SK-N-SH treated with all-trans-retinoic acid at 6 μM for 48 hours (cell line): ENCODE results near the gene MYO15B.

ENCODE experiments used
- ATAC-seq: fragments of 200-7000 bp; cut with Tn5 transposase; 3 replicates; pipeline ENCODE4 v1.9.1; 2020; ENCODE audit warnings: mild to moderate bottlenecking, moderate library complexity
- ARNTL ChIP-seq: fragments of 450-650 bp; formaldehyde crosslinking; IDR thresholded peaks from 2 replicates; pipeline ENCODE4 v1.5.0; 2020; ENCODE audit warnings: low read depth, mild to moderate bottlenecking, moderate library complexity, borderline replicate concordance
- CSDC2 ChIP-seq: fragments of 250-450 bp; sonication (Bioruptor Pico); IDR thresholded peaks from 2 replicates; pipeline ENCODE4 v1.5.0; 2020; ENCODE audit warnings: mild to moderate bottlenecking, moderate library complexity
- CSRNP3 ChIP-seq: fragments of 250-450 bp; sonication (Bioruptor Pico); IDR thresholded peaks from 2 replicates; pipeline ENCODE4 v1.5.1; 2021; ENCODE audit warnings: mild to moderate bottlenecking, moderate library complexity
- ESRRG ChIP-seq: fragments of 250-450 bp; sonication (Bioruptor Pico); IDR thresholded peaks from 2 replicates; pipeline ENCODE4 v1.6.1; 2021; ENCODE audit warnings: mild to moderate bottlenecking
- GLIS3 ChIP-seq: fragments of 250-450 bp; sonication (Bioruptor Pico); IDR thresholded peaks from 2 replicates; pipeline ENCODE4 v1.5.0; 2020; ENCODE audit warnings: mild to moderate bottlenecking, moderate library complexity
- ISL1 ChIP-seq: fragments of 250-450 bp; sonication (Bioruptor Pico); IDR thresholded peaks from 2 replicates; pipeline ENCODE4 v2.1.2; 2022; ENCODE audit warnings: mild to moderate bottlenecking, moderate library complexity
- OSR1 ChIP-seq: fragments of 250-450 bp; sonication (Bioruptor Pico); IDR thresholded peaks from 2 replicates; pipeline ENCODE4 v1.8.0; 2022; ENCODE audit warnings: moderate library complexity, mild to moderate bottlenecking, inconsistent platforms
- PATZ1 ChIP-seq: fragments of 250-450 bp; sonication (Bioruptor Pico); IDR thresholded peaks from 2 replicates; pipeline ENCODE4 v1.8.0; 2020; ENCODE audit warnings: mild to moderate bottlenecking, moderate library complexity, borderline replicate concordance
- PPARA ChIP-seq: fragments of 250-450 bp; sonication (Bioruptor Pico); IDR thresholded peaks from 2 replicates; pipeline ENCODE4 v1.5.0; 2020; ENCODE audit warnings: mild to moderate bottlenecking, borderline replicate concordance
- RARB ChIP-seq: fragments of 250-450 bp; sonication (Bioruptor Pico); IDR thresholded peaks from 2 replicates; pipeline ENCODE4 v1.8.0; 2021; ENCODE audit warnings: mild to moderate bottlenecking, moderate library complexity
- SNAI2 ChIP-seq: fragments of 250-450 bp; sonication (Bioruptor Pico); IDR thresholded peaks from 2 replicates; pipeline ENCODE4 v1.5.0; 2020; ENCODE audit warnings: mild to moderate bottlenecking, moderate library complexity
- TCF4 ChIP-seq: fragments of 250-450 bp; sonication (Bioruptor Pico); IDR thresholded peaks from 2 replicates; pipeline ENCODE4 v1.8.0; 2021; ENCODE audit warnings: mild to moderate bottlenecking, moderate library complexity, borderline replicate concordance
- TOX ChIP-seq: fragments of 250-450 bp; sonication (Bioruptor Pico); IDR thresholded peaks from 2 replicates; pipeline ENCODE4 v1.8.0; 2021; ENCODE audit warnings: mild to moderate bottlenecking, moderate library complexity, borderline replicate concordance
- TSHZ2 ChIP-seq: fragments of 250-450 bp; sonication (Bioruptor Pico); IDR thresholded peaks from 2 replicates; pipeline ENCODE4 v1.5.0; 2020; ENCODE audit warnings: mild to moderate bottlenecking, moderate library complexity
- ZC3H10 ChIP-seq: fragments of 250-450 bp; sonication (Bioruptor Pico); IDR thresholded peaks from 2 replicates; pipeline ENCODE4 v1.5.1; 2021; ENCODE audit warnings: mild to moderate bottlenecking, moderate library complexity
- ZFP3 ChIP-seq: fragments of 250-450 bp; sonication (Bioruptor Pico); IDR thresholded peaks from 2 replicates; pipeline ENCODE4 v1.5.0; 2020; ENCODE audit warnings: mild to moderate bottlenecking, moderate library complexity
- ZFP30 ChIP-seq: fragments of 450-650 bp; formaldehyde crosslinking; IDR thresholded peaks from 2 replicates; pipeline ENCODE4 v1.5.0; 2022; ENCODE audit warnings: mild to moderate bottlenecking, moderate library complexity
- ZNF70 ChIP-seq: fragments of 450-650 bp; formaldehyde crosslinking; IDR thresholded peaks from 2 replicates; pipeline ENCODE4 v1.5.0; 2020; ENCODE audit warnings: mild to moderate bottlenecking, moderate library complexity
- ZNF8 ChIP-seq: fragments of 450-650 bp; formaldehyde crosslinking; IDR thresholded peaks from 2 replicates; pipeline ENCODE4 v1.5.0; 2020; ENCODE audit warnings: mild to moderate bottlenecking, moderate library complexity
- TF ChIP-seq, protein P1 (sequence below): fragments of 250-450 bp; sonication (Bioruptor Pico); IDR thresholded peaks from 2 replicates; pipeline ENCODE4 v1.8.0; 2021; ENCODE audit warnings: low read depth, mild to moderate bottlenecking, moderate library complexity, borderline replicate concordance

The MYO15B gene

DNA sequence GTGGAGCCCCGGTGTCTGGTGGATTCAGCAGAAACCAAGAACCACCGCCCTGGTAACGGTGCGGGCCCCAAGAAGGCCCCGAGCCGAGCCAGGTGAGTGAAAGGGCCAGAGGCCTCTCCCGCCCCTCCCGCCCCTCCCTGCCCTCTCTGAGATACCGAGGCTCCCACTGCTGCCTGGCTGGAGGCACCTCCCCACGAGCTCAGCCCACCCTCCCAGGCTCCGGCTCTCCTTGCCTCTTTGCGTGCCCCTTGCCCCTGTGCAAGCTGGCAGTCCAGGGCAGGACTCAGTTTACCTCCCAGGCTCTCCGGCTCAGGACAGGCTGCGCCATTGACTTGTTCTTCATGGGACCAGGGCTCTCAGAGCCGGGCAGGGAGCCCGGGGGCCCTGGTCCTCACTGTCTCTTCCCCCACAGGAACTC is 14.1 kb upstream of the MYO15B start:
- ATAC-seq: no peak
- no peak for TF ChIP-seq CSDC2 (CRISPR knock-in tag)
- no peak for TF ChIP-seq ARNTL (CRISPR knock-in tag)
- TF ChIP-seq ESRRG: no peak
- TF ChIP-seq PATZ1 (CRISPR knock-in tag): no peak

GRCh38 chr17:75573994-75574393 is 13.6 kb upstream of the MYO15B start:
- ATAC-seq: no peak
- TF ChIP-seq SNAI2: no peak
- TF ChIP-seq PPARA (CRISPR knock-in tag): no peak
- TF ChIP-seq ZNF8 (CRISPR knock-in tag): no peak
- TF ChIP-seq ZC3H10 (CRISPR knock-in tag): no peak
- TF ChIP-seq RARB: no peak
- no peak for TF ChIP-seq TCF4 (CRISPR knock-in tag)
- TF ChIP-seq CSRNP3 (CRISPR knock-in tag): no peak
- TF ChIP-seq ZFP3 (CRISPR knock-in tag): no peak
- TF ChIP-seq CSDC2 (CRISPR knock-in tag): no peak
- TF ChIP-seq ARNTL (CRISPR knock-in tag): no peak
- no peak for TF ChIP-seq ZNF70 (CRISPR knock-in tag)
- TF ChIP-seq, all 23 proteins: peak for 0

DNA sequence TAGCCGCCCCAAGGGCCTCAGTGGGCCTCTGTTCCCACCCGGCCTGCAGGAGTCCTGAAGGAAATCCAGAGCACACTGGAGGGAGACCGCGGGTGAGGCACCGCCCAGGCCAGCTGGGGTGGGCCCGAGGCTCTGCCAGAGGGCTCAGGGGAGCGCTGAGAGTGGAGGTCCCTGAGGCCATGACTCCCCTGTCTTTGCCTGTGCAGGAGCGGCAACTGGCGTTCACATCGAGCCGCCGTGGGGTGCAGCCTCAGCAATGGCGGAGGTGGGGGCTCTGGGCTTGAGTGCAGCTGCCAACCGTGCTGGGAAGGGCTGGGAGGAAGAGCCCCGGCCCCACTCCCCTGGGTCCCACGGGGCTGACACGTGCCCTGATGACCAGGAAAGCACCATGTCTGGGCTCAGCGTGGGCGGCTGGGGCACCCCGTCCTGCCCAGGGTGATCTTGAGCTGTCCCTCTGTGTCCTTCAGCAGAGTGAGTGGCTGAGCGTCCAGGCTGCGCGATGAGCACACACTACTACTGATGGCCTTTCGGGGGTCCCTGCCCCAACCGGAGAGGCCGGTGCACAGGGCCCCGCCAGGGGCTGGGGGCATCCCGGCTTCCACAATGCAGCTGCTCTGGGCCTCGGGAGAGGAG is 13.1 kb upstream of the MYO15B start:
- no peak for ATAC-seq
- TF ChIP-seq ZFP30 (CRISPR knock-in tag): no peak
- no peak for TF ChIP-seq GLIS3

- TF ChIP-seq ZNF8 (CRISPR knock-in tag) (no peak), ZNF70 (CRISPR knock-in tag) (no peak), OSR1 (CRISPR knock-in tag) (no peak), CSDC2 (CRISPR knock-in tag) (no peak), ZFP30 (CRISPR knock-in tag) (no peak), TSHZ2 (no peak), TOX (CRISPR knock-in tag) (no peak), ZC3H10 (CRISPR knock-in tag) (no peak), ISL1 (no peak), RARB (no peak), PPARA (CRISPR knock-in tag) (no peak), TCF4 (CRISPR knock-in tag) (no peak), ARNTL (CRISPR knock-in tag) (no peak)
- TF ChIP-seq, protein P1, sequence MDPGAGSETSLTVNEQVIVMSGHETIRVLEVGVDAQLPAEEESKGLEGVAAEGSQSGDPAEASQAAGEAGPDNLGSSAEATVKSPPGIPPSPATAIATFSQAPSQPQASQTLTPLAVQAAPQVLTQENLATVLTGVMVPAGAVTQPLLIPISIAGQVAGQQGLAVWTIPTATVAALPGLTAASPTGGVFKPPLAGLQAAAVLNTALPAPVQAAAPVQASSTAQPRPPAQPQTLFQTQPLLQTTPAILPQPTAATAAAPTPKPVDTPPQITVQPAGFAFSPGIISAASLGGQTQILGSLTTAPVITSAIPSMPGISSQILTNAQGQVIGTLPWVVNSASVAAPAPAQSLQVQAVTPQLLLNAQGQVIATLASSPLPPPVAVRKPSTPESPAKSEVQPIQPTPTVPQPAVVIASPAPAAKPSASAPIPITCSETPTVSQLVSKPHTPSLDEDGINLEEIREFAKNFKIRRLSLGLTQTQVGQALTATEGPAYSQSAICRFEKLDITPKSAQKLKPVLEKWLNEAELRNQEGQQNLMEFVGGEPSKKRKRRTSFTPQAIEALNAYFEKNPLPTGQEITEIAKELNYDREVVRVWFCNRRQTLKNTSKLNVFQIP: no peak
- ATAC-seq: no peak
Observed at GRCh38 chr17:75575197-75575596, 12.4 kb upstream of the MYO15B start.
